K562 (cell line): Measurements from ENCODE around the gene MRGPRF. TPM values are rescaled to one million over a fixed set of nuclear protein-coding genes. Genes with fewer than 3 reads are reported as not detected.

ENCODE experiments used
- CEBPG ChIP-seq, 3 experiments: fragments of 200-800 bp in 1 of 3; sonication (Bioruptor generic) in 1 of 3; sonication (generic) in 1 of 3; formaldehyde crosslinking in 1 of 3; IDR thresholded peaks in 2 of 3; conservative IDR thresholded peaks in 1 of 3; 2 replicates each; pipeline versions ENCODE4 v1.6.1 to v1.8.0; 2016 to 2022; ENCODE audit warnings: missing compliant biosample characterization in 2 of 3, missing genetic modification characterization in 2 of 3, mild to moderate bottlenecking in 1 of 3, missing genetic modification reagents in 1 of 3
- CREBBP ChIP-seq: IDR thresholded peaks from one replicate; pipeline ENCODE4 v1.6.1; 2012; ENCODE audit warnings: low read depth, mild to moderate bottlenecking, control low read depth, inconsistent platforms, low read length
- E2F4 ChIP-seq: sonication (generic); formaldehyde crosslinking; IDR thresholded peaks from 2 replicates; pipeline ENCODE4 v1.8.0; 2022; ENCODE audit warnings: mild to moderate bottlenecking, low read depth, missing genetic modification reagents
- HCFC1 ChIP-seq: IDR thresholded peaks from 2 replicates; pipeline ENCODE4 v1.6.1; 2012; ENCODE audit warnings: low read depth, low read length, improper control_type of control experiment
- HSF4 ChIP-seq: fragments of 250-450 bp; sonication (Bioruptor Pico); IDR thresholded peaks from 2 replicates; pipeline ENCODE4 v2.1.2; 2022; ENCODE audit warnings: mild to moderate bottlenecking, moderate library complexity, borderline replicate concordance
- KAT8 ChIP-seq: fragments of 450-650 bp; IDR thresholded peaks from 2 replicates; pipeline ENCODE4 v1.6.1; 2016; ENCODE audit warnings: low read depth, mild to moderate bottlenecking
- KDM1A ChIP-seq, 2 experiments: fragments of 450-650 bp; IDR thresholded peaks; 2 replicates each; pipeline ENCODE4 v1.6.1; 2016; ENCODE audit warnings: mild to moderate bottlenecking in 2 of 2
- MCM5 ChIP-seq: fragments of 450-650 bp; IDR thresholded peaks from 2 replicates; pipeline ENCODE4 v1.6.1; 2016; ENCODE audit warnings: low read depth
- NFE2L1 ChIP-seq: fragments of 450-650 bp; IDR thresholded peaks from 2 replicates; pipeline ENCODE4 v1.6.1; 2016; ENCODE audit warnings: missing genetic modification characterization, low read depth, mild to moderate bottlenecking, missing compliant biosample characterization, moderate library complexity, borderline replicate concordance
- NFIC ChIP-seq: fragments of 450-650 bp; IDR thresholded peaks from 2 replicates; pipeline ENCODE4 v1.6.1; 2017; ENCODE audit warnings: mild to moderate bottlenecking, inconsistent platforms
- POLR2G ChIP-seq: fragments of 200-400 bp; formaldehyde crosslinking; IDR thresholded peaks from 2 replicates; pipeline ENCODE4 v1.6.1; 2017; ENCODE audit warnings: low read depth, mild to moderate bottlenecking, antibody characterized with exemption, low read length, moderate library complexity
- PTRF ChIP-seq: fragments of 450-650 bp; IDR thresholded peaks from 2 replicates; pipeline ENCODE4 v1.6.1; 2016; ENCODE audit warnings: mild to moderate bottlenecking, missing genetic modification characterization, missing compliant biosample characterization
- RERE ChIP-seq: sonication (generic); formaldehyde crosslinking; IDR thresholded peaks from 2 replicates; pipeline ENCODE4 v1.8.0; 2023; ENCODE audit warnings: missing genetic modification reagents, mild to moderate bottlenecking, borderline replicate concordance
- RFX5 ChIP-seq: IDR thresholded peaks from 2 replicates; pipeline ENCODE4 v1.6.1; 2011; ENCODE audit warnings: low read depth, mild to moderate bottlenecking, improper control_type of control experiment, low read length
- SFPQ ChIP-seq: fragments of 200-400 bp; formaldehyde crosslinking; IDR thresholded peaks from 2 replicates; pipeline ENCODE4 v1.6.1; 2017; ENCODE audit warnings: mild to moderate bottlenecking, low read depth, low read length, moderate library complexity
- ZFPM2 ChIP-seq: fragments of 250-450 bp; sonication (Bioruptor Pico); IDR thresholded peaks from 2 replicates; pipeline ENCODE4 v1.5.1; 2022; ENCODE audit warnings: mild to moderate bottlenecking
- ZNF274 ChIP-seq: IDR thresholded peaks from 2 replicates; pipeline ENCODE4 v1.6.1; 2011; ENCODE audit warnings: low read depth, mild to moderate bottlenecking, low read length, moderate library complexity, borderline replicate concordance
- ZNF589 ChIP-seq: fragments of 200-800 bp; sonication (Bioruptor generic); IDR thresholded peaks from 2 replicates; pipeline ENCODE4 v1.6.1; 2016; ENCODE audit warnings: low read depth, missing genetic modification characterization, missing compliant biosample characterization
- ZNF764 ChIP-seq: fragments of 250-450 bp; sonication (Bioruptor Pico); IDR thresholded peaks from 2 replicates; pipeline ENCODE4 v1.4.0; 2020; ENCODE audit warnings: low read depth, mild to moderate bottlenecking, moderate library complexity
- polyA plus RNA-seq, 8 experiments: library from polyadenylated mRNA; depleted of rRNA in 4 of 8; stranded (reverse) in 5 of 8; unstranded in 3 of 8; fragments of >200 nt; fragmentation: Nextera tagmentation in 2 of 8; fragmentation: Illumina TruSeq in 1 of 8; extraction: Ambion mirVana in 2 of 8; extraction: Trizol in 1 of 8; gene quantifications; 2 replicates each; pipeline versions ENCODE4 v1.2.1 to v1.2.3, GENCODE V29; 2011 to 2014; ENCODE audit warnings: inconsistent platforms in 1 of 8, missing spikeins in 1 of 8
- total RNA-seq, 7 experiments: library from RNA; depleted of rRNA in 6 of 7; stranded (reverse); fragments of >200 nt in 6 of 7; fragmentation: Illumina TruSeq in 2 of 7; extraction: Trizol in 2 of 7; gene quantifications; 2 replicates each; pipeline versions ENCODE4 v1.2.1 to v1.2.3, GENCODE V29; 2011 to 2021; ENCODE audit warnings: low replicate concordance in 1 of 7

The MRGPRF gene
- total and polyA plus RNA-seq, 9 of the 15 experiments (the other 6 are each of a cell fraction or from before 2014, with no cell fraction given), result not detected

GRCh38 chr11:69010964-69011623 is 2.0 kb downstream of the MRGPRF start (continued):
- TF ChIP-seq ZFPM2 (CRISPR knock-in tag) (no peak), HCFC1 (no peak), ZNF764 (CRISPR knock-in tag) (no peak), PTRF (no peak), MCM5 (no peak), ZNF589 (CRISPR knock-in tag) (no peak), POLR2G (no peak), RERE (no peak), NFE2L1 (tag) (no peak), NFIC (no peak), CEBPG (CRISPR knock-in tag; IDR thresholded peaks at IDR 0.05) (no peak), CEBPG (tag; conservative IDR thresholded peaks at IDR 0.05 in 1 of 2, IDR thresholded peaks at IDR 0.05 in 1 of 2) (no peak), CREBBP (no peak), ZNF274 (no peak), KDM1A (IDR thresholded peaks at IDR 0.05) (no peak), HSF4 (CRISPR knock-in tag) (no peak), RFX5 (no peak), E2F4 (CRISPR knock-in tag) (no peak), KAT8 (no peak), SFPQ (no peak)
